Duodenal mucosa (tissue), 2 donors: Measurements from ENCODE around the gene KLF13.

Experiments
- H3K27ac ChIP-seq: one replicate; pipeline ENCODE4 v1.7.0; 2013; ENCODE audit warnings: low read depth, low read length
- H3K27me3 ChIP-seq, 2 donors: one replicate each; pipeline ENCODE4 v1.7.0; 2013; ENCODE audit warnings: low read length in 2 of 2, control low read depth in 1 of 2; ENCODE audit not compliant: insufficient read depth in 2 of 2, control insufficient read depth in 1 of 2
- H3K36me3 ChIP-seq, 2 donors: one replicate each; pipeline ENCODE4 v1.7.0; 2013; ENCODE audit warnings: low read length in 2 of 2, control low read depth in 1 of 2; ENCODE audit not compliant: insufficient read depth in 2 of 2, control insufficient read depth in 1 of 2
- H3K4me1 ChIP-seq, 2 donors: one replicate each; pipeline ENCODE4 v1.7.0; 2013; ENCODE audit warnings: low read length in 2 of 2, control low read depth in 1 of 2; ENCODE audit not compliant: insufficient read depth in 2 of 2, control insufficient read depth in 1 of 2
- H3K4me3 ChIP-seq, 2 donors: one replicate each; pipeline ENCODE4 v1.7.0; 2013; ENCODE audit warnings: low read length in 2 of 2, low read depth in 1 of 2
- H3K9ac ChIP-seq, 2 donors: one replicate each; pipeline ENCODE4 v1.7.0; 2013; ENCODE audit warnings: low read length in 2 of 2, low read depth in 1 of 2
- H3K9me3 ChIP-seq, 2 donors: one replicate each; pipeline ENCODE4 v1.7.0; 2013; ENCODE audit warnings: low read length in 2 of 2, control low read depth in 1 of 2; ENCODE audit not compliant: control insufficient read depth in 1 of 2

The KLF13 gene

GRCh38 chr15:31345606-31346366, 19.2 kb downstream of the KLF13 start:
- H3K36me3 ChIP-seq: peaks cover 6 to 14% of the 10 kb centered on the region in 2 donors
- no peaks in the 10 kb centered on the region for H3K9me3 ChIP-seq
- peak overlapping the region; percentile 79 to 81 for H3K9ac ChIP-seq
- peak overlapping the region; percentile 89 for H3K27ac ChIP-seq
- no peaks in the 10 kb centered on the region for H3K27me3 ChIP-seq
- peaks cover 97 to 99% of the 10 kb centered on the region in 2 donors for H3K4me1 ChIP-seq
- peak overlapping the region; percentile 67 to 69 for H3K4me3 ChIP-seq

GRCh38 chr15:31346367-31347066, 19.9 kb downstream of the KLF13 start:
- Histone ChIP-seq H3K9ac (peak overlapping the region; percentile 79 to 81), H3K27me3 (no peaks in the 10 kb centered on the region), H3K4me3 (peak overlapping the region; percentile 67 to 69), H3K27ac (peak overlapping the region; percentile 27), H3K36me3 (peaks cover 6 to 14% of the 10 kb centered on the region in 2 donors), H3K9me3 (no peaks in the 10 kb centered on the region), H3K4me1 (peaks cover 97 to 99% of the 10 kb centered on the region in 2 donors)

- Histone ChIP-seq H3K4me3 (peak overlapping the region in 1 of 2 donors; percentile 67), H3K27ac (no peak overlapping the region), H3K36me3 (peaks cover 6 to 14% of the 10 kb centered on the region in 2 donors), H3K27me3 (no peaks in the 10 kb centered on the region), H3K9ac (peak overlapping the region; percentile 79 to 81), H3K9me3 (no peaks in the 10 kb centered on the region), H3K4me1 (peaks cover 95 to 97% of the 10 kb centered on the region in 2 donors)
Measured at GRCh38 chr15:31347067-31347975, 20.7 kb downstream of the KLF13 start.

- Histone ChIP-seq H3K36me3 (peaks cover 6 to 14% of the 10 kb centered on the region in 2 donors), H3K4me3 (no peak overlapping the region), H3K27me3 (no peaks in the 10 kb centered on the region), H3K9ac (no peak overlapping the region), H3K4me1 (peaks cover 95 to 97% of the 10 kb centered on the region in 2 donors), H3K27ac (no peak overlapping the region), H3K9me3 (no peaks in the 10 kb centered on the region)
Measured at GRCh38 chr15:31347981-31348803, 21.6 kb downstream of the KLF13 start.

GRCh38 chr15:31349233-31350141, 22.9 kb downstream of the KLF13 start:
- no peak overlapping the region for H3K9ac ChIP-seq
- peaks cover 93 to 94% of the 10 kb centered on the region in 2 donors for H3K4me1 ChIP-seq
- no peak overlapping the region for H3K4me3 ChIP-seq
- H3K27me3 ChIP-seq: no peaks in the 10 kb centered on the region
- no peaks in the 10 kb centered on the region for H3K9me3 ChIP-seq
- no peak overlapping the region for H3K27ac ChIP-seq
- peaks cover 6 to 14% of the 10 kb centered on the region in 2 donors for H3K36me3 ChIP-seq

- Histone ChIP-seq H3K4me3 (no peak overlapping the region), H3K27ac (no peak overlapping the region), H3K36me3 (peaks cover 6 to 19% of the 10 kb centered on the region in 2 donors), H3K27me3 (no peaks in the 10 kb centered on the region), H3K4me1 (peaks cover 93 to 94% of the 10 kb centered on the region in 2 donors), H3K9me3 (no peaks in the 10 kb centered on the region), H3K9ac (no peak overlapping the region)
Measured at GRCh38 chr15:31350771-31351170, 24.1 kb downstream of the KLF13 start.

- H3K27ac ChIP-seq: peak overlapping the region; percentile 47
- peaks cover 6 to 19% of the 10 kb centered on the region in 2 donors for H3K36me3 ChIP-seq
- H3K27me3 ChIP-seq: no peaks in the 10 kb centered on the region
- peak overlapping the region; percentile 57 to 72 for H3K9ac ChIP-seq
- no peaks in the 10 kb centered on the region for H3K9me3 ChIP-seq
- peak overlapping the region; percentile 48 to 50 for H3K4me3 ChIP-seq
- peaks cover 89 to 92% of the 10 kb centered on the region in 2 donors for H3K4me1 ChIP-seq
Measured at GRCh38 chr15:31352339-31352751, 25.7 kb downstream of the KLF13 start.

- Histone ChIP-seq H3K9ac (peak overlapping the region; percentile 57 to 72), H3K4me1 (peaks cover 89 to 92% of the 10 kb centered on the region in 2 donors), H3K27me3 (no peaks in the 10 kb centered on the region), H3K4me3 (peak overlapping the region; percentile 48 to 50), H3K9me3 (no peaks in the 10 kb centered on the region), H3K36me3 (peaks cover 4 to 16% of the 10 kb centered on the region in 2 donors), H3K27ac (peak overlapping the region; percentile 86)
Measured at GRCh38 chr15:31352911-31353811, 26.5 kb downstream of the KLF13 start.
